Amygdala (tissue), 56 donors: Measurements from ENCODE around the gene PIP4K2C.
"Not testable (repeated sequence)": the region's sequence is repeated elsewhere in the genome, so short reads cannot be mapped to it uniquely, and the experiment has no call there.

ENCODE experiments used
- DNase-seq, 56 donors: peaks; one replicate each; lab custom pipeline; 2025; lab: John Stamatoyannopoulos, UW

The PIP4K2C gene

GRCh38 chr12:57606821-57607220 lies 15.8 kb downstream of the PIP4K2C start:
- no peak for DNase-seq

- no peak for DNase-seq
Measured at GRCh38 chr12:57607958-57608663, 17.1 kb downstream of the PIP4K2C start.

GRCh38 chr12:57609101-57609780 lies 18.2 kb downstream of the PIP4K2C start:
- DNase-seq: no peak

- no peak for DNase-seq
Measured at GRCh38 chr12:57609781-57610553, 19.0 kb downstream of the PIP4K2C start.

- DNase-seq: peak in 3 of 56 donors; percentile 32 to 42 (median 34)
Measured at GRCh38 chr12:57610554-57611107, 19.6 kb downstream of the PIP4K2C start.

GRCh38 chr12:57611108-57611826 lies 20.3 kb downstream of the PIP4K2C start, which contains the start of gene ARHGEF25:
TSS of gene ARHGEF25 (plus strand) at chr12:57611435. CDS start at chr12:57611895, 460 bp downstream.
- peak in 36 of 56 donors; percentile 9 to 84 (median 46) for DNase-seq

- DNase-seq: peak in 8 of 56 donors; percentile 11 to 54 (median 34)
Measured at GRCh38 chr12:57611827-57612710, 21.1 kb downstream of the PIP4K2C start.

- DNase-seq: no peak
Measured at GRCh38 chr12:57612711-57613426, 21.9 kb downstream of the PIP4K2C start.

- DNase-seq: no peak
Measured at GRCh38 chr12:57613427-57614109, 22.6 kb downstream of the PIP4K2C start.

GRCh38 chr12:57614178-57614947 lies 23.4 kb downstream of the PIP4K2C start:
- DNase-seq: peak in 4 of 56 donors; percentile 17 to 31 (median 26)

- no peak for DNase-seq
Measured at GRCh38 chr12:57614948-57615500, 24.0 kb downstream of the PIP4K2C start.

GRCh38 chr12:57615637-57616036 lies 24.6 kb downstream of the PIP4K2C start:
- no peak for DNase-seq

- DNase-seq: peak in 13 of 56 donors; percentile 17 to 60 (median 32)
Measured at GRCh38 chr12:57616383-57617101, 25.6 kb downstream of the PIP4K2C start.

GRCh38 chr12:57617942-57618341 lies 26.9 kb downstream of the PIP4K2C start:
- no peak for DNase-seq

- DNase-seq: not testable (repeated sequence)
Measured at GRCh38 chr12:57618431-57618830, 27.4 kb downstream of the PIP4K2C start.

GRCh38 chr12:57618966-57619433 lies 28.0 kb downstream of the PIP4K2C start:
- no peak for DNase-seq
